MV-4-11 (cell line): ENCODE measurements around the gene BBS9.

Source experiments
- DNase-seq: peaks from one replicate; lab custom pipeline; 2025; lab: John Stamatoyannopoulos, UW

Gene BBS9

DNA sequence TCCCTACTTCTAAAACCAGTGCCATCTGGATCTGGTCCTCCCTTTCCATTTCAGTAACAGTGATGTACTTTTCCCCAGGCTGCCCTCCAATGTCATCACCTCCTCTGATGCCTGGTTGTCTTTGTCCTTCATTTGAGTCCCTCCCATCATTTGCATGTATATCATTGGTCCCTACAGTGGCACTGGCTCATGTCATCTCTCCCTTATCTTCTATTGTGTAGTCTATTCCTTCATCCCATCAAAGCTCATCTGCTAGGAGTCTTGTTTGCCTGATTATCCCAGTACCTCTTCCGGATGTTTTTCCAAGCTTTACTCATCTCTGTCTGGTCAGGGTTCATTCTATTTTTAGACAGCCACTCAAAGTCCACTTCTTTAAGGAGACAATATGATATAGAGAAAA lies 483.1 kb downstream of the BBS9 start:
- DNase-seq, result no peak

DNA sequence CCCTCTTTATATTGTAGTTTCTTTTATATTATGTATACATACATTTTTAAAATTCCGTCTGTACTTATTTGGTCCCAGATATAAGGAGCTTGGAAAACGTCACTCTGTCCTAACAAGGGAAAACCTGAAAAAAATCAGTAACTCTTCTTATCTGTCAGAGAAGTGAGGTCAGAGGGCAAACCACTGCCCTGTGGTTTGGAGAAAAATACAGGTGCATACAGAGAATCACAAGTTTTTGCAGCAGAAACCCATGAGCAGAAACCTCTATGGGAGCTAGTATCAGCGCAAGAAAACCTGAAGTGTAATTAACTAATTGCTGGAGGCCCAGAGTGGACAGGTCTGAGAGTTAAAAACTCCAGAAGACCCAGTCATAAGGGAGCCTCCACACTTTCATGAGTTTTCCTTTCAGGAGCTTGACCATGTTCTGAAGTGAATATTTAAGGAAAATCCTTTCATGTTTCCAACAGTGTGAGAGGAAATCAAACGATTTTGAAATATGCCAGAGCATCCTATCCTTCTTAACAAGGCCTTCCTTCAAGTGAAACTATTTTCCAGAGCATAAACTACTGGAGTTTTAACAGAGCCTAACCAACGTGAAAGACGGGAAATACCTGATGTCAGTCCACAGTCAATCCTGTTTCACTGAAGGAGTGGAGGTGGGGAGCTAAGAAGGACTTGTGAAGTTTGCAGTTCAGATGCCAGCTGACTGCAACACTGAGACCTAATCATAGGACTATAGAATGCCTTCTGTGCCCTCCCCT lies 485.2 kb downstream of the BBS9 start:
- no peak for DNase-seq

DNA sequence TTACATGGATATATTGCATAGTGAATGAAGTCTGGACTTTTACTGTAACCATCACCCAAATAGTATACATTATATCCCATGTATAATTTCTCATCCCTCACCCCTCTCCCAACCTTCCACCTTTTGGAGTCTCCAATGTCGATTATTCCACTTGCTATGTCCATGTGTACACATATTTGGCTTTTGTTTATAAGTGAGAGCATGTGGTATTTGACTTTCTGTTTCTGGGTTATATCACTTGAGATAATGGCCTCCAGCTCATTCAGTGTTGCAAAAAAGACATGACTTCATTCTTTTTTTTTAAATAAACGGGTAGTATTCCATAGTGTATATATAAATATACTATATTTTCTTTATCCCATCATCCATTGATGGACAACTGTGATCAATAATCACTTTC lies 487.4 kb downstream of the BBS9 start:
- DNase-seq, result no peak

DNA sequence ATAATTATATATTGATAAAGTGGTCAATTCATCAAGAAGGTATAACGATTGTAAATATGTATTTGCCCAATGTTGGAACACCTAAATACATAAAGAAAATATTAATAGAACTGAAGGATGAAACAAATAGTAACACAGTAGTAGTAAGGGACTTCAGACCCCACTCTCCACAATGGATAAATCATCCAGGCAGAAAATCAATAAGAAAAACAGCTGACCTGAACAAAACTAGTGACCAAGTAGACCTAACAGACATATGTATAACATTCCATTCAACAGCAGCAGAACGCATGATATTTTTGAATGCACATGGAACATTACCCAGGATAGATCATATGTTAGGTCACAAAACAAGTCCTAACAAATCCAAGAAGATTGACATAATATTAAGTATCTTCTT lies 489.9 kb downstream of the BBS9 start:
- DNase-seq, result no peak

DNA sequence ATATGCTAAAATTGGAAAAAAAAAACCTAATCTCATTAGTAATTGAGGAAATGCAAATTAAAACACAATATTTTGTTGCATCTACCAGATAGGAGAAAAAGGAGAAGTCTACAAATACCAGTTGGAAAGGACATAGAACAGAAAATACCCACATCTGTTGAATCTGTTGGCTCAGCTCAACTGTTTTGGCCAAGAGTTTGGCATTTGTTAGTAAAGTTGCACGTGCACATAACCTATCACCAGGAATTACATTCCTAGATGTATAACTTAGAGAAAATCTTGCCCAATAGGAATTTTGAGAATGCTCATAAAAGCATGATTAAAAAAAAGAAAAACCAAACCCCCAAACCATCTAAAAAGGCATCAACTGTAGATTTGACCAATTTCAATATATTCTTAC lies 493.9 kb downstream of the BBS9 start:
- no peak for DNase-seq

DNA sequence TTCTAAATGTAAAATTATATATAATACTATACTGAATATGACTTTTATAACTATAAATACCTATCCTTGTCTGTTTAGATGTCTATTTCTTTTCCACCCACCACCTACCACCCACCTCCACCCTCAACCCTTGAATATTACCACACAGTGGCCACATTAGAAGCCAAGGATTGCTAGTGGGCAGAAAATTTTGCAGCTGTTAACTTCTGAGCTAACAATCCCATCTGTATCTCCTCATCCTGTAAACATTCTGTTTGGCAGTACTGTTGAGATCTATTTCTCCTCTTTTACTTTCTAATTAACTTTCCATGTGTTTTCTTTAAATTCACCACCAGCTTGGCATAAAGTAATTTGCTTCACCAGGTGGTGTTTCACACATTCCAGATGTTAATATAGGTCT lies 494.9 kb downstream of the BBS9 start:
- no peak for DNase-seq

DNA sequence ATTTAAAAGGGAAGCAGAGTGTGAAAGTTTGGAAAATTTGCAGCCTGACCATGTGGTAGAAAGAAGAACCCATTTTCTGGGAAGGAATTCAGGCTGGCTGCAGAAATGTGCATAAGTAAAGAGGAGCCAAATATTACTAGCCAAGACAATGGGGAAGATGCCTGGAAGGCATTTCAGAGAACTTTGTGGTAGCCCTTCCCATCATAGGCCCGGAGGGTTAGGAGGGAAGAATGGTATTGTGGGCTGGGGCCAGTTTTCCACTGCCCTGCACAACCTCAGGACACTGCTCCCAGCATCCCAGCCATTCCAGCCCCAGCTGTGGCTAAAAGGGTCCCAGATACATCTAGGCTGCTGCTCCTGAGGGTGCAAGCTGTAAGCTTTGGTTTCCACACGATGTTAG lies 497.5 kb downstream of the BBS9 start:
- no peak for DNase-seq

DNA sequence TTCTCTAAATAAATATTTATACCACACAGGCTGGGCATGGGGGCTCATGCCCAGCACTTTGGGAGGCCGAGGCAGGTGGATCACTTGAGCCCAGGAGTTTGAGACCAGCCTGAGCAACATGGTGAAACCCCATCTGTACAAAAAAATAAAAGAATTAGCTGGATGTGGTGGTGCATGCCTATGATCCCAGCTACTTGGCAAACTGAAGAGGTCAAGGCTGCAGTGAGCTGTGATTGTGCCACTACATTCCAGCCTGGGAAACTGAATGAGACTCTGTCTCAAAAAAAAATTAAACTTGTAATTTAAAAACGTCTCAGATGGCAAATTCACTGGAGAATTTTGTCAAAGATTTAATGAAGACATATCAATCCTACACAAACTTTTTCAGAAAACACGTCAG lies 498.4 kb downstream of the BBS9 start:
- no peak for DNase-seq

DNA sequence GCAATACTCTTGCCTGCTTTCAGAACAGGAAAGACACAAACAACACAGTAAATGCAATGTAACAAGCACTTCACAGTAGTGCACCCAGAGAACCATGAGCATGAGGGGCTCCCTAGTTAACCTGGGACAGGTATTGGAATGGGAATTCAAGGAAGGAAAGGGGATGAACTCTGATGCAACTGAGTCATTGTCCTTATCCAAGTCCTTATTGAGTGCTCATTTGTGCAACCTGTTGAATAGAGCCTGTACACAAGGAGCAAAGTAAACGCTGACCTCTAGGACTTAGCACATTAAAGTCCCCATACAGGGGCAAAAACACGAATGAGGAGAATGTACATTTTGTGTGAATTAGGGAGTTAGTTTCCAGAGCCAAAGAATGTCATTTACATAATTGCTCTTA lies 499.5 kb downstream of the BBS9 start:
- no peak for DNase-seq

DNA sequence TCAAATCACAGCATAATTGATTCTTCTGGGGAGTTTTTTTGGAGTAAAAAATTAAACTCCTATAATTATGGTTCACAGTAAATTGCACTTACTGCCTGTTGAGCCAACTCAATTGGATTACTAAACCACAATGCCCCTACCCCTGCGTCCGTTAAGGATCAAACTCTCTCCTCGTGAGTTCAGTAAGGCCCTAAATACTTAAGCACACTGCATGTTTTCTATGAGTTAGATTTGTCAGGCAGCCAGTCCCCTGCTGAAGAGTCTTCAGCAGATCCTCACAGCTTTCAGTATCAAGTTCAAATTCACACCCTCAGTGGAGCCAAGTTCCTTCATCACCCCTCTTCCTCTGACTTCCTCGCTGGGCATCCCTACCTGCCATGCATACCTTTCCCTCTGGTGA lies 501.0 kb downstream of the BBS9 start:
- no peak for DNase-seq

DNA sequence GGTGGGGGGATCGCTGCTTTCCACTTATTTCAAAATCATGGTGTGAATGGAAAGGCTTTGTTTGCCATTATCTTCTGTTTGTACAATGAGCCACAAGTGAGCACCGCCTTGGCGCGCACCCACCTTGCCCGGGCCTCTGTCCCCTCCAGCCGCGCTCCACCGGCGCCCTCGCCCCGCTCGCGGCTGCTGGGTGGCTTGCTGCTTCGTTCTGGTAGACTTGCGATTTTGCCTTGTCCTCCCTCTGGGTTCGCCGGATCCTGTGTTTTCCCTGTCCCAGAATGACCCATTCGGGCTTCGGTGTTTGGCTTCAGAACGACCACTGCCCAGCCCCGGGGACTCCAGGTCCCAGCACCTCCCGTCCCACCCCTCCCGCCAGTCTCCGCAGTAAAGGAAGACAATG lies 503.0 kb downstream of the BBS9 start:
- no peak for DNase-seq

DNA sequence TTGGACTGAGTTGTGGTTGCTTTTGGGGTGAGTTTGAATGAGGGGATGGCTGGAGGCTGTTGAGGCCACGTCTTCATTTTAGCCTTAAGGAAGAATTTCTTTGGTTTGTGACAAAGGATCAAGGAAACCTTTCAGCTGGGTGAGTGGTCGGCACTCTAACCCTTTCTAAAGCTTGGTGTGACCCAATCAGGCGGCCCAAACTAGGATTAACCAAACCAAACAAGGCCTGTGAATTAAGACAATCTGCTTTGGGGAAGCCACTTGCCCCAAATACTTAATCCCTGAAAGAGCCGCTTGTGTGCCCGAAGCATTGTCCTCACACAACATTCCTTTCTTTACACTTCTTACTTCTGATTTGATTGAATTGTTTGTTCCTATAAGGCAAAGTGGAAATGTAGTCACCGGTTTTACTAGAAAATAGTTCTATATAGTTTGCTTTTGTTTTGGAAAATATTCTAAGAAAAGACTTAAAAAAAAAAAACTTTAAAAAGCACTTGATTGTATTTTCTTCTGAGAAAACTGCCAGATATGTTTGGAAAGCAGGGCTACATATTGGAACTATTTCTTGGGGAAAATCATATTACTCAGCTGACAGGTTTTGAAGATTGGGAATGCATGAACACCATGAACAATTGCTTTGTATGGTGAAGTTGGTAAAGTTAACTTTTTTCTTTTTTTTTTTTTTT lies 503.6 kb downstream of the BBS9 start:
- DNase-seq, result no peak

DNA sequence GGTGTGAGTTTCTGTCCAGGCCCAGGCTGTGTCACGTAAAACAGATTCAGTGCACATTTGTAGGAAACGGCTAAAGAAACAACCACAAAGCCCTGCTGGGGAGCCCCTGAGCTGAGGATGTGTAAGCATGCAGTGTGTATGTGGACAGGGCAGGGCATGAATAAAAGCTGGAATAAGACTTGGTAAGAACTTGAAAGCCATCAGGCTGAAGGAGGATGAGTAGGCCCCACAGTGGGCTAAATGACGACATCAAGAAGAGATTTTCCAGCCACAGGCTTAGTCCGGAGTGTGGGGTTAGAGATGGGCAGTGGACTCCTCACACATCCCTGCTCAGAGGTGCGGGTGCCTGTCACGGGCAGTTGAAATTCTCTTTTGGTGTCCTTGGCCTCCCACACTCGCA lies 505.2 kb downstream of the BBS9 start:
- no peak for DNase-seq

DNA sequence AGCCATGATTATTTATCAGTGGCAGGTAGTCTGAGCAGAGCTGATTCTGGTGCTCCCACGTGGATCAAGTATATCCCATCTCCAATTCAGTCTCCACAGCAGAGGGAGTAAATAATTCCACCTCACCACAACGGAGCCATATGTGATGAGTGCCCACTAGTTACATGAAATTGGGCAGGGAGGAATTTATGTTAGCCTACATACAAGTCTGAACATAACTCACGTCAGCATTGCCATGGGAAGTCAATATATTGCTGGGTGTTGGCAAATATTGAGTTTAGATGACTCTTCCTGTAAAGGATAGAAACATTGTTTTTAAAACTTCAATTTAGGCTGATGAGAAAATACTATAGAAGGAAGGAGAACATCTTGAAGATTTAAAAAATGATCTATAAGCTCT lies 507.0 kb downstream of the BBS9 start:
- DNase-seq, result no peak

DNA sequence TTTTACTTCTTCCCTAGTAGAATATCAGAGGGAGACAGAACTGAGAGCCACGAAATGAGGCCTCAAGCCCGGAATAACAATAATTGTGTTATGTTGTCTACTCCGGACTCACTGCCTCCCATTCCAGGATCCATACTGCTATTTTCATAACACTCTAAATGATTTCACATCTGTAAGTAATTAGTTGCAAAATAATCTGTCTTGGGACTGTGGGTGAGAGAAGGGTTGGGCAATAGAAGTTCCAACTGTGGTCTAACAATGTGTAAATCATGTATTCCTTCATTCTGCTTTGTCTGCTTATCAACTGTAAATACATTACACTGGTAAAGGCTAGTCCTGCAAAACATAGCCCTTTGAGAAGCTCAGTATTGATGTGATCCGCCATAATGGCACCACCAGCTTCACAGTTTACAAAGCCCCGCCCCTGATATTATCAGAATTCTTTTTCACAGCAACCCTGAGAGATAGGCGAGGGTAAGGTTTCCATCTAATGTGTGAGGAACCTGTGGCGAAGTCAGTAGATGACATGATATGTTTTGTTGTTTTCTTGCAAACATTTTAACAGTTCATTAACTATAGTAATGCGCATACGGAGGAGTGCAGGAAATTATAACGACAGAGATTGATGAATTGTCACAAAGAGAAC lies 510.3 kb downstream of the BBS9 start:
- peak; percentile 1 for DNase-seq

DNA sequence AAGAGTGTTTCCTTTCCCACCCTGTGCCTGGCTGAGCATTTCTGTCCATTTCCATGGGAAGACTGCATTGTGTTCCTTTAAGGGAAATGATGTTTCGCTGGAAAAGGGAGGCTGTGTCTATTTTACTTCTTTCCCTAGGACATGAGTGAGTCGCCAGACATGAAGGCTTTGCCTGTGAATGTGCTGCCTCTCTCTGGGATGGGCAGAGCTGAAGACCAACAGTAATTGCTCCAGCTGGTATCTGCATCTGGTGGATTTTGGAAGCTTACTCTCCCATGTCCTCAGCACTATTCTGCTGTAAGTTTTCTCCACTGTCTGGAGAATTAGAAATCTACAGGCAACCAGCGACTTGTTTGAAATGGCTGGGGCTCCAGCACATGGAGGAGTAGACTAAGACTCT lies 511.4 kb downstream of the BBS9 start:
- no peak for DNase-seq

DNA sequence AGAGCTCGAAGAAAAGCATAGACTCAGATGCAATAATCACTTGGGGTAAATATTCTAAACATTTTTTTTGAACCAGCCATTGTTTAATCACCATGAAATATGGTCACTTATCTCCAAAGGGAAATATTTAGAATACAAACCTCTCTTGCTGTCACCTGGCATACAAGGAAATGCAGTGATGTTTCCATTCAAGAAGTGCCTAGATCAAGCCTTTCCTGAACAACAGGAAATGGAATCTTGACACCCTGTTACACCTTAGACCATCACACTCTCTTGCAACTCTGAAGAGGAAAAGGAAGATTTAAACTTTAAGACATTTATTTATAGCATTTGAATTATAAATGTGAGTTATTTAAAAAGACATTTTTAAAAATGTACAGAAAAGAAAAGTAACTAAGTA lies 512.9 kb downstream of the BBS9 start:
- no peak for DNase-seq

DNA sequence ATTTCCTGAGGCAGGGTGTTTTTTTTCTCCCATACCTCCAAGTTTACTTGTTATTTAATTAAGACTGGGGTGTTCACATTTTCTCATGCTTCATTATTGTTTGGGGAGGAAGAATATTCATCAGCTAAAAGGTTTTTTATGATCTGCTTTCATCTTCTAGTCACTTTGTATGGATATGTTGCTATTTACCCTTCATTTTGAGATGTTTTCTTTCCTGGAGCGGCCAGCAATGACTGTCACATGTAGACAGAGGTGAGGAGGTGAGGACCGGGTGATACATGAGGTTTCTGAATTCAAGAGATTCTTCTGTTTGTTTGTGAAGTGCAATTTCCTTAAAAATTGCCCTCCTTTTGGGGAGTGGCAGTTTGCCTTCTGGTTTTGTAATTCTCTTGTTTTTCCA lies 514.2 kb downstream of the BBS9 start:
- DNase-seq, result no peak

DNA sequence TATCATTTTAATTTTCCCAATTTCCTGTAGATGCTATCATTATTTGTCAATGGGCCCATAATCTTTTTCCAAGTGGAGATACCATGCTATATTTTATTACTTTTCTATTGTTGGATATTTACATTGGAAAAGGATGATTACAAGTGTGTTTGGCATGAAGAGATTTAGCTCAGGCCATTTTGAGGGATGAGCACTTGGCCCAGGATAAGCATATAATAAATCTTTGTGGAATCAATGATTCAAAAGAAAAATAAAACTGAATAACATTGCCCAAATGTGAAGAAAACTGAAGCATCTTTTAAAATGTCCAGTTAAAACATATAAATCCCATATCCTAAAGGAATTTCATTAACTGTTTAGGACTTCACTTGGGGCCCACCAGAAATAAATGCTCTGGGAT lies 515.1 kb downstream of the BBS9 start:
- no peak for DNase-seq

DNA sequence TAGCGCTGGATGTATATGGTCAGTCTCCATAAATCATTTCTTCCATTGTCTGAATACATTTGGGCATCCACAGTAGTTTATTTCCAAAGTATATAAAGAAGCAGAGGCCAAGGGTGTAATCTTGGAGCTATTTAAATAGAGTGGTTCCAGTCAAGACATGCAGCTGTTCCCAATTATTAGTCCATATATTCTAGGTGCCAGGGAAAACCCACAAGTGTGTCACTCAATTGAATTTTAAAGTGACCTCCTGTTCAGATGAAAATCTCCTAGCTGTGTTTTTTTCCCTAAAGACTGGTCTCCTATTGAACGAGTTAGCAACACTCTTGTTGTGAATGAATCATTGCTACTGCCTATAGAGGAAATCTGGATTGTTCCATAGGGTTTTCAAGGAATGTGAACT lies 515.7 kb downstream of the BBS9 start:
- DNase-seq, result no peak

DNA sequence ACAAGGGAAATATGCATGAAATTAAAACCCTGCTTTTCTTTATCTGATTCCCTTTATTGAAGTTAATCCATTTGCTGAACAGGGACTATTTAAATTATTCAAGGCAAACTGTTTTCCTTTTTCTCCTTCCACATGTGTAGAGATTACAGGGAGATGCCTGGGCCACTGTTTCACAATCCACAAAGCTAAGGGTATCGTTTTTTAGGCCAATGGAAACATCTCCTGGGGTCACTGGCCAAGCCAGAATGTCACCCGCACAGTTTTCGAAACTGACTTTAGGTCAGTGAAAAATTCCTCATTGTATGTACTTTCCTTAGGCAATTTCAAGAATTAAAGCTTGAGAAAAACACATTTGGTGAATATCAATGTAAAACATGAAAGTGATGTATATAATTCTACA lies 516.8 kb downstream of the BBS9 start:
- DNase-seq, result no peak

DNA sequence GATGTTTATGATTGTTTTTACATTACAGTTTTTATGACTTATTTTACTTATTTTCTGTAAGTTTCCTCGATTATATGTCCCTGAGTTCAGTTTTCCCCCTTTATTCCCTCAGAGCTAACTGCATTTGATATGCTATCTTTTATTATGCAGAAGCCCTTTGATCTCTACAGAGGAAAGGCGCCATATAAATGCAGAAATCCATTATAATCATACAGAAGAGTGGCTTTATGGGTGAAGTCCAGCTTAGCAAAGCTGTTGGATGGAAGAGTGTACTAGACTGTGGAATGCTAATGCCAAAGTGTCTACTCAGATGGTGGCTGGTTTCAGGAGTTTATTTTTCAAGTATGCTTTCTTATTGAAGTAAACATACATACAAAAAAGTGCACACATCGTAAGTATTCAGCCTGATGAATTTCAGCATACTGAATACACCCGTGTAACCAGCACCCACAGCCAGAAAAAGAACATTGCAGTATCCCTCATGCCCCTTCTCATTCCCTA lies 517.6 kb downstream of the BBS9 start:
- no peak for DNase-seq
